Measurements from ENCODE around the gene MAP7. TPM values are rescaled to one million over a fixed set of nuclear protein-coding genes. Genes with fewer than 3 reads are reported as not detected.

Gene MAP7
- total and polyA plus RNA-seq, 4 donors, result 3.2 to 17.5 (median 8.3) TPM

DNA sequence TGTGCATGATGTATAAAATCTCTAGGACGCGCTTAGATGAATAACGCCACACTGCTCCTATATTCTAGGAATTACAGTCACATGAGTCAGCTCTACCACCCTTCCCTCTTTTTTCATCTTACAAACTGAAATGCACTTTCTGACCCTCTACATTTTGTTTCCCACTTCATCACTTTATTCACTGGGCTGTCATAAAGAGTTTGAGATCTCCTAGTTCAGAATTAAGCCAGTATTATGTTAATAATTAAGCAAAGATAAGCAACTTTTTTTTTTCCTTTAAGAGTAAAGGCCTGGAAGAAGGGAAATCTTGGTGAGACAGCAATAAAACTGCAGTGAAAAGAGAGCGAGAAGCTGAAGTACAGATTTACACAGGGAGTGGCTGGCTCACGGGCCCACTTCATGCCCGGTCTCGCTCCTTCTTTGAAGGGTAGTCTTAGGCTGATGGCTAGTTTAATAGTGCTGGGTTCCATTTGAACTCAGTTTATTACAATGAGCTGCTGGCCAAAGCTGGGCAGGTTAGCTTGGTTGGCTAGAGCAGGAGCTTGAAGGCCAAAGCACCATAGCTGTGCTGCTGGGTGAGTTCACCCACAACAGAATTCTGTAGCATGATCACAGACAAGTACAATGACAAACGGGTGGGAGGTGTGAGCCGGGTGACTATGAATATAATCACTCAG lies 110.6 kb downstream of the MAP7 start:
- no peak for TF ChIP-seq YY1 (IDR thresholded peaks at IDR 0.05)
- TF ChIP-seq, protein P1, sequence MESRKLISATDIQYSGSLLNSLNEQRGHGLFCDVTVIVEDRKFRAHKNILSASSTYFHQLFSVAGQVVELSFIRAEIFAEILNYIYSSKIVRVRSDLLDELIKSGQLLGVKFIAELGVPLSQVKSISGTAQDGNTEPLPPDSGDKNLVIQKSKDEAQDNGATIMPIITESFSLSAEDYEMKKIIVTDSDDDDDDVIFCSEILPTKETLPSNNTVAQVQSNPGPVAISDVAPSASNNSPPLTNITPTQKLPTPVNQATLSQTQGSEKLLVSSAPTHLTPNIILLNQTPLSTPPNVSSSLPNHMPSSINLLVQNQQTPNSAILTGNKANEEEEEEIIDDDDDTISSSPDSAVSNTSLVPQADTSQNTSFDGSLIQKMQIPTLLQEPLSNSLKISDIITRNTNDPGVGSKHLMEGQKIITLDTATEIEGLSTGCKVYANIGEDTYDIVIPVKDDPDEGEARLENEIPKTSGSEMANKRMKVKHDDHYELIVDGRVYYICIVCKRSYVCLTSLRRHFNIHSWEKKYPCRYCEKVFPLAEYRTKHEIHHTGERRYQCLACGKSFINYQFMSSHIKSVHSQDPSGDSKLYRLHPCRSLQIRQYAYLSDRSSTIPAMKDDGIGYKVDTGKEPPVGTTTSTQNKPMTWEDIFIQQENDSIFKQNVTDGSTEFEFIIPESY (IDR thresholded peaks at IDR 0.05), result no peak
- TF ChIP-seq, protein P2, sequence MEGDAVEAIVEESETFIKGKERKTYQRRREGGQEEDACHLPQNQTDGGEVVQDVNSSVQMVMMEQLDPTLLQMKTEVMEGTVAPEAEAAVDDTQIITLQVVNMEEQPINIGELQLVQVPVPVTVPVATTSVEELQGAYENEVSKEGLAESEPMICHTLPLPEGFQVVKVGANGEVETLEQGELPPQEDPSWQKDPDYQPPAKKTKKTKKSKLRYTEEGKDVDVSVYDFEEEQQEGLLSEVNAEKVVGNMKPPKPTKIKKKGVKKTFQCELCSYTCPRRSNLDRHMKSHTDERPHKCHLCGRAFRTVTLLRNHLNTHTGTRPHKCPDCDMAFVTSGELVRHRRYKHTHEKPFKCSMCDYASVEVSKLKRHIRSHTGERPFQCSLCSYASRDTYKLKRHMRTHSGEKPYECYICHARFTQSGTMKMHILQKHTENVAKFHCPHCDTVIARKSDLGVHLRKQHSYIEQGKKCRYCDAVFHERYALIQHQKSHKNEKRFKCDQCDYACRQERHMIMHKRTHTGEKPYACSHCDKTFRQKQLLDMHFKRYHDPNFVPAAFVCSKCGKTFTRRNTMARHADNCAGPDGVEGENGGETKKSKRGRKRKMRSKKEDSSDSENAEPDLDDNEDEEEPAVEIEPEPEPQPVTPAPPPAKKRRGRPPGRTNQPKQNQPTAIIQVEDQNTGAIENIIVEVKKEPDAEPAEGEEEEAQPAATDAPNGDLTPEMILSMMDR (IDR thresholded peaks at IDR 0.05; ENCODE audit: low read depth, low read length, missing input control), result no peak
- no peak for TF ChIP-seq RAD21 (IDR thresholded peaks at IDR 0.05)
- no peak for TF ChIP-seq EGR1 (IDR thresholded peaks at IDR 0.05; ENCODE audit: low read depth in 2 of 2)
- no peak for TF ChIP-seq GABPA (IDR thresholded peaks at IDR 0.05 in 1 of 2, conservative IDR thresholded peaks at IDR 0.05 in 1 of 2)
- TF ChIP-seq, protein P3, sequence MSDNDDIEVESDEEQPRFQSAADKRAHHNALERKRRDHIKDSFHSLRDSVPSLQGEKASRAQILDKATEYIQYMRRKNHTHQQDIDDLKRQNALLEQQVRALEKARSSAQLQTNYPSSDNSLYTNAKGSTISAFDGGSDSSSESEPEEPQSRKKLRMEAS (IDR thresholded peaks at IDR 0.05), result no peak
- no peak for TF ChIP-seq FOXA2 (IDR thresholded peaks at IDR 0.05)
- TF ChIP-seq NR2F2 (IDR thresholded peaks at IDR 0.05), result no peak
- no peak for TF ChIP-seq RXRA (IDR thresholded peaks at IDR 0.05)
- TF ChIP-seq HNF4G (IDR thresholded peaks at IDR 0.05), result no peak
- no peak for TF ChIP-seq SP1 (IDR thresholded peaks at IDR 0.05)
- TF ChIP-seq, protein P4, sequence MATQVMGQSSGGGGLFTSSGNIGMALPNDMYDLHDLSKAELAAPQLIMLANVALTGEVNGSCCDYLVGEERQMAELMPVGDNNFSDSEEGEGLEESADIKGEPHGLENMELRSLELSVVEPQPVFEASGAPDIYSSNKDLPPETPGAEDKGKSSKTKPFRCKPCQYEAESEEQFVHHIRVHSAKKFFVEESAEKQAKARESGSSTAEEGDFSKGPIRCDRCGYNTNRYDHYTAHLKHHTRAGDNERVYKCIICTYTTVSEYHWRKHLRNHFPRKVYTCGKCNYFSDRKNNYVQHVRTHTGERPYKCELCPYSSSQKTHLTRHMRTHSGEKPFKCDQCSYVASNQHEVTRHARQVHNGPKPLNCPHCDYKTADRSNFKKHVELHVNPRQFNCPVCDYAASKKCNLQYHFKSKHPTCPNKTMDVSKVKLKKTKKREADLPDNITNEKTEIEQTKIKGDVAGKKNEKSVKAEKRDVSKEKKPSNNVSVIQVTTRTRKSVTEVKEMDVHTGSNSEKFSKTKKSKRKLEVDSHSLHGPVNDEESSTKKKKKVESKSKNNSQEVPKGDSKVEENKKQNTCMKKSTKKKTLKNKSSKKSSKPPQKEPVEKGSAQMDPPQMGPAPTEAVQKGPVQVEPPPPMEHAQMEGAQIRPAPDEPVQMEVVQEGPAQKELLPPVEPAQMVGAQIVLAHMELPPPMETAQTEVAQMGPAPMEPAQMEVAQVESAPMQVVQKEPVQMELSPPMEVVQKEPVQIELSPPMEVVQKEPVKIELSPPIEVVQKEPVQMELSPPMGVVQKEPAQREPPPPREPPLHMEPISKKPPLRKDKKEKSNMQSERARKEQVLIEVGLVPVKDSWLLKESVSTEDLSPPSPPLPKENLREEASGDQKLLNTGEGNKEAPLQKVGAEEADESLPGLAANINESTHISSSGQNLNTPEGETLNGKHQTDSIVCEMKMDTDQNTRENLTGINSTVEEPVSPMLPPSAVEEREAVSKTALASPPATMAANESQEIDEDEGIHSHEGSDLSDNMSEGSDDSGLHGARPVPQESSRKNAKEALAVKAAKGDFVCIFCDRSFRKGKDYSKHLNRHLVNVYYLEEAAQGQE (IDR thresholded peaks at IDR 0.05), result no peak
- no peak for TF ChIP-seq HNF4A (conservative IDR thresholded peaks at IDR 0.05)
- no peak for TF ChIP-seq JUND (IDR thresholded peaks at IDR 0.05)
- TF ChIP-seq TAF1 (conservative IDR thresholded peaks at IDR 0.05), result no peak
- TF ChIP-seq FOXA1 (IDR thresholded peaks at IDR 0.05), result no peak
- H3K9ac ChIP-seq (ENCODE audit: low read depth in 1 of 2, low read length in 2 of 2), result no peak overlapping the region
- peaks cover 7 to 26% (median 14%) of the 10 kb centered on the region in 4 donors for H3K4me1 ChIP-seq (ENCODE audit: control insufficient read depth in 4 of 4, insufficient read depth in 4 of 4, low read length in 3 of 4)
- no peaks in the 10 kb centered on the region for H3K27me3 ChIP-seq (ENCODE audit: control insufficient read depth in 4 of 4, insufficient read depth in 4 of 4, low read length in 3 of 4)
- DNase-seq (ENCODE audit: low spot score), result no peak
- H3K9me3 ChIP-seq (ENCODE audit: control insufficient read depth in 4 of 4, low read length in 3 of 4), result no peaks in the 10 kb centered on the region
- H3K27ac ChIP-seq (ENCODE audit: low read depth in 1 of 2, low read length in 2 of 2), result no peak overlapping the region
- no peak overlapping the region for H3K4me3 ChIP-seq (ENCODE audit: low read depth in 1 of 3, low read length in 3 of 3)
- WGBS, result 79% methylated on average over 9 of the region's 9 CpGs
- H3K36me3 ChIP-seq (ENCODE audit: control insufficient read depth in 4 of 4, insufficient read depth in 3 of 4, low read depth in 1 of 4, low read length in 3 of 4), result no peaks in the 10 kb centered on the region
